Lower lobe of right lung (tissue), 2 donors: ENCODE measurements around the gene MUTYH. TPM values are rescaled to one million over a fixed set of nuclear protein-coding genes. Genes with fewer than 3 reads are reported as not detected.

ENCODE experiments used
- ATAC-seq, 2 donors: fragments of 200-7000 bp; cut with Tn5 transposase; one replicate each; pipeline ENCODE4 v1.9.1; 2020 to 2022; ENCODE audit warnings: mild to moderate bottlenecking in 2 of 2, moderate library complexity in 2 of 2
- DNase-seq: peaks from one replicate; pipeline ENCODE4 v3.0.0-alpha.2; 2020
- H3K27ac ChIP-seq: fragments of 200-600 bp; one replicate; pipeline ENCODE4 v1.8.0; 2022
- H3K27me3 ChIP-seq: fragments of 200-600 bp; one replicate; pipeline ENCODE4 v1.8.0; 2022; ENCODE audit warnings: low read depth
- H3K36me3 ChIP-seq: fragments of 200-600 bp; one replicate; pipeline ENCODE4 v1.8.0; 2022; ENCODE audit warnings: mild to moderate bottlenecking
- H3K4me1 ChIP-seq: fragments of 200-600 bp; one replicate; pipeline ENCODE4 v1.8.0; 2022
- H3K4me3 ChIP-seq: fragments of 200-600 bp; one replicate; pipeline ENCODE4 v1.8.0; 2022; ENCODE audit warnings: mild to moderate bottlenecking
- H3K9me3 ChIP-seq: fragments of 200-600 bp; one replicate; pipeline ENCODE4 v1.8.0; 2022
- CTCF ChIP-seq: fragments of 200-600 bp; IDR thresholded peaks from one replicate; pipeline ENCODE4 v1.8.0; 2022; ENCODE audit warnings: antibody characterized with exemption, mild to moderate bottlenecking
- intact Hi-C: fragments of 100-400 bp; cut with DNase I; formaldehyde crosslinking; loops from one replicate; pipeline ENCODE4 v1.11.0; 2022
- total RNA-seq: library from RNA; stranded (reverse); fragmentation: NEBNext Ultra II Directional; extraction: Animal tissue kit (Norgen Biotek cat#: 25700); gene quantifications from one replicate; pipeline ENCODE4 v1.2.1, GENCODE V29; 2021
- donor health status: DM: no; HTN: yes; CAD: no; lungs with severe emphysema.

MUTYH gene
- total RNA-seq, 1 donor from 2014 or later: 23.7 TPM

GRCh38 chr1:45344499-45344898 lies 4.3 kb upstream of the MUTYH start:
- no peak for ATAC-seq
- peaks cover 51% of the 10 kb centered on the region for H3K36me3 ChIP-seq
- intact Hi-C loops: no loop called here
- H3K9me3 ChIP-seq: no peaks in the 10 kb centered on the region
- no peak overlapping the region for H3K4me3 ChIP-seq
- TF ChIP-seq CTCF: no peak
- no peaks in the 10 kb centered on the region for H3K27me3 ChIP-seq
- no peak overlapping the region for H3K27ac ChIP-seq
- H3K4me1 ChIP-seq: peaks cover 42% of the 10 kb centered on the region
- DNase-seq: no peak

- intact Hi-C loops: no loop called here
- Histone ChIP-seq H3K27me3 (no peaks in the 10 kb centered on the region), H3K9me3 (no peaks in the 10 kb centered on the region), H3K36me3 (peaks cover 47% of the 10 kb centered on the region), H3K27ac (peak overlapping the region; percentile 99), H3K4me1 (peaks cover 34% of the 10 kb centered on the region), H3K4me3 (peak overlapping the region; percentile 92)
- DNase-seq (no peak), ATAC-seq (no peak)
- TF ChIP-seq CTCF: no peak
Observed at GRCh38 chr1:45340816-45341466, 701 bp upstream of the MUTYH start.

GRCh38 chr1:45337630-45338325 lies 2.5 kb downstream of the MUTYH start:
- no peak for TF ChIP-seq CTCF
- H3K4me1 ChIP-seq: peaks cover 34% of the 10 kb centered on the region
- no peaks in the 10 kb centered on the region for H3K27me3 ChIP-seq
- intact Hi-C loops: no loop called here
- H3K27ac ChIP-seq: no peak overlapping the region
- no peak for ATAC-seq
- peaks cover 36% of the 10 kb centered on the region for H3K36me3 ChIP-seq
- no peak for DNase-seq
- H3K4me3 ChIP-seq: no peak overlapping the region
- H3K9me3 ChIP-seq: no peaks in the 10 kb centered on the region

GRCh38 chr1:45335855-45336324 lies 4.3 kb downstream of the MUTYH start:
- H3K27ac ChIP-seq: no peak overlapping the region
- no peaks in the 10 kb centered on the region for H3K9me3 ChIP-seq
- intact Hi-C loops: no loop called here
- no peak overlapping the region for H3K4me3 ChIP-seq
- peaks cover 16% of the 10 kb centered on the region for H3K4me1 ChIP-seq
- TF ChIP-seq CTCF: no peak
- H3K36me3 ChIP-seq: peaks cover 40% of the 10 kb centered on the region
- ATAC-seq: no peak
- no peak for DNase-seq
- no peaks in the 10 kb centered on the region for H3K27me3 ChIP-seq

- no peaks in the 10 kb centered on the region for H3K27me3 ChIP-seq
- no peak overlapping the region for H3K4me3 ChIP-seq
- no peaks in the 10 kb centered on the region for H3K9me3 ChIP-seq
- H3K4me1 ChIP-seq: peaks cover 10% of the 10 kb centered on the region
- ATAC-seq: no peak
- H3K27ac ChIP-seq: peak overlapping the region; percentile 8
- no peak for TF ChIP-seq CTCF
- H3K36me3 ChIP-seq: peaks cover 48% of the 10 kb centered on the region
- DNase-seq: no peak
- intact Hi-C loops: no loop called here
Observed at GRCh38 chr1:45334308-45335245, 5.7 kb downstream of the MUTYH start.
